Fibroblast of skin of left quadriceps (primary cell): ENCODE measurements around the gene CSTPP1.
"Not testable (repeated sequence)": the region's sequence is repeated elsewhere in the genome, so short reads cannot be mapped to it uniquely, and the experiment has no call there.

Experiments used
- DNase-seq, 2 experiments: peaks; one replicate each; pipeline ENCODE4 v3.0.0-alpha.2; 2013; ENCODE audit warnings: low read depth in 2 of 2

The CSTPP1 gene

GRCh38 chr11:47044119-47044518 is 107.6 kb downstream of the CSTPP1 start:
- DNase-seq, result no peak

- DNase-seq, result no peak
These were observed 111.4 kb downstream of the CSTPP1 start for GRCh38 chr11:47047972-47048371.

GRCh38 chr11:47050284-47050683 is 113.7 kb downstream of the CSTPP1 start:
- no peak for DNase-seq

- peak in 1 of 2 experiments; percentile 24 for DNase-seq
These were observed 114.7 kb downstream of the CSTPP1 start for GRCh38 chr11:47051217-47051616.

GRCh38 chr11:47052165-47052564 is 115.6 kb downstream of the CSTPP1 start:
- DNase-seq, result no peak

GRCh38 chr11:47052576-47052975 is 116.0 kb downstream of the CSTPP1 start:
- DNase-seq, result no peak

GRCh38 chr11:47055534-47055933 is 119.0 kb downstream of the CSTPP1 start:
- DNase-seq, result no peak

- DNase-seq, result peak; percentile 44 to 46
These were observed 119.8 kb downstream of the CSTPP1 start for GRCh38 chr11:47056261-47056915.

- no peak for DNase-seq
These were observed 120.8 kb downstream of the CSTPP1 start for GRCh38 chr11:47057365-47057764.

GRCh38 chr11:47060807-47061206 is 124.2 kb downstream of the CSTPP1 start:
- no peak for DNase-seq

- DNase-seq, result no peak
These were observed 125.0 kb downstream of the CSTPP1 start for GRCh38 chr11:47061429-47062178.

- no peak for DNase-seq
These were observed 126.2 kb downstream of the CSTPP1 start for GRCh38 chr11:47062736-47063135.

GRCh38 chr11:47067401-47067800 is 130.8 kb downstream of the CSTPP1 start:
- DNase-seq, result no peak

GRCh38 chr11:47070769-47071168 is 134.2 kb downstream of the CSTPP1 start:
- no peak for DNase-seq

GRCh38 chr11:47071341-47071740 is 134.8 kb downstream of the CSTPP1 start:
- no peak for DNase-seq

- DNase-seq, result no peak
These were observed 135.3 kb downstream of the CSTPP1 start for GRCh38 chr11:47071791-47072261.

GRCh38 chr11:47078751-47079521 is 142.4 kb downstream of the CSTPP1 start:
- DNase-seq, result no peak

- not testable (repeated sequence) for DNase-seq
These were observed 144.2 kb downstream of the CSTPP1 start for GRCh38 chr11:47080775-47081174.

GRCh38 chr11:47083913-47084312 is 147.4 kb downstream of the CSTPP1 start:
- DNase-seq, result peak; percentile 67

GRCh38 chr11:47087801-47088200 is 151.2 kb downstream of the CSTPP1 start:
- no peak for DNase-seq

GRCh38 chr11:47093541-47093940 is 157.0 kb downstream of the CSTPP1 start:
- no peak for DNase-seq

GRCh38 chr11:47096871-47097270 is 160.3 kb downstream of the CSTPP1 start:
- not testable (repeated sequence) for DNase-seq
